Liver (tissue), 3 donors: ENCODE measurements around the gene ABHD16B.
"Not testable (repeated sequence)": the region's sequence is repeated elsewhere in the genome, so short reads cannot be mapped to it uniquely, and the experiment has no call there.

ENCODE experiments used
- FOXA1 ChIP-seq: IDR thresholded peaks from 2 replicates; pipeline ENCODE4 v1.6.1; 2016; ENCODE audit warnings: antibody characterized with exemption
- GABPA ChIP-seq, 2 donors: IDR thresholded peaks in 1 of 2; conservative IDR thresholded peaks in 1 of 2; 2 replicates each; pipeline ENCODE4 v1.6.1; 2016; ENCODE audit warnings: antibody characterized with exemption in 2 of 2, mild to moderate bottlenecking in 1 of 2, moderate library complexity in 1 of 2
- HNF4A ChIP-seq, 2 donors: conservative IDR thresholded peaks; 2 replicates each; pipeline ENCODE4 v1.6.1; 2016; ENCODE audit warnings: antibody characterized with exemption in 2 of 2, mild to moderate bottlenecking in 2 of 2
- HNF4G ChIP-seq: IDR thresholded peaks from 2 replicates; pipeline ENCODE4 v1.6.1; 2016; ENCODE audit warnings: antibody characterized with exemption
- MAX ChIP-seq: IDR thresholded peaks from 2 replicates; pipeline ENCODE4 v1.6.1; 2016; ENCODE audit warnings: antibody characterized with exemption
- NR2F2 ChIP-seq: IDR thresholded peaks from 2 replicates; pipeline ENCODE4 v1.6.1; 2016; ENCODE audit warnings: antibody characterized with exemption
- SP1 ChIP-seq: IDR thresholded peaks from 2 replicates; pipeline ENCODE4 v1.6.1; 2018; ENCODE audit warnings: antibody characterized with exemption, mild to moderate bottlenecking
- TAF1 ChIP-seq: conservative IDR thresholded peaks from 2 replicates; pipeline ENCODE4 v1.6.1; 2016; ENCODE audit warnings: antibody characterized with exemption, mild to moderate bottlenecking
- YY1 ChIP-seq: IDR thresholded peaks from 2 replicates; pipeline ENCODE4 v1.6.1; 2016; ENCODE audit warnings: antibody characterized with exemption, mild to moderate bottlenecking
- TF ChIP-seq, protein P1 (sequence below): fragments of 150-350 bp; IDR thresholded peaks from 2 replicates; pipeline ENCODE4 v1.5.1; 2017; ENCODE audit warnings: improper control_type of control experiment, low read depth, low read length; ENCODE audit not compliant: missing input control
- TF ChIP-seq, protein P2 (sequence below): IDR thresholded peaks from 2 replicates; pipeline ENCODE4 v1.6.1; 2016; ENCODE audit warnings: antibody characterized with exemption, mild to moderate bottlenecking
- donor health status: healthy.
- donor health status: healthy.

- TF ChIP-seq YY1; HNF4A (conservative IDR thresholded peaks at IDR 0.05); NR2F2; GABPA (IDR thresholded peaks at IDR 0.05 in 1 of 2, conservative IDR thresholded peaks at IDR 0.05 in 1 of 2); MAX; TAF1; FOXA1; SP1; HNF4G: not testable (repeated sequence)
- TF ChIP-seq, protein P1, sequence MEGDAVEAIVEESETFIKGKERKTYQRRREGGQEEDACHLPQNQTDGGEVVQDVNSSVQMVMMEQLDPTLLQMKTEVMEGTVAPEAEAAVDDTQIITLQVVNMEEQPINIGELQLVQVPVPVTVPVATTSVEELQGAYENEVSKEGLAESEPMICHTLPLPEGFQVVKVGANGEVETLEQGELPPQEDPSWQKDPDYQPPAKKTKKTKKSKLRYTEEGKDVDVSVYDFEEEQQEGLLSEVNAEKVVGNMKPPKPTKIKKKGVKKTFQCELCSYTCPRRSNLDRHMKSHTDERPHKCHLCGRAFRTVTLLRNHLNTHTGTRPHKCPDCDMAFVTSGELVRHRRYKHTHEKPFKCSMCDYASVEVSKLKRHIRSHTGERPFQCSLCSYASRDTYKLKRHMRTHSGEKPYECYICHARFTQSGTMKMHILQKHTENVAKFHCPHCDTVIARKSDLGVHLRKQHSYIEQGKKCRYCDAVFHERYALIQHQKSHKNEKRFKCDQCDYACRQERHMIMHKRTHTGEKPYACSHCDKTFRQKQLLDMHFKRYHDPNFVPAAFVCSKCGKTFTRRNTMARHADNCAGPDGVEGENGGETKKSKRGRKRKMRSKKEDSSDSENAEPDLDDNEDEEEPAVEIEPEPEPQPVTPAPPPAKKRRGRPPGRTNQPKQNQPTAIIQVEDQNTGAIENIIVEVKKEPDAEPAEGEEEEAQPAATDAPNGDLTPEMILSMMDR: not testable (repeated sequence)
- TF ChIP-seq, protein P2, sequence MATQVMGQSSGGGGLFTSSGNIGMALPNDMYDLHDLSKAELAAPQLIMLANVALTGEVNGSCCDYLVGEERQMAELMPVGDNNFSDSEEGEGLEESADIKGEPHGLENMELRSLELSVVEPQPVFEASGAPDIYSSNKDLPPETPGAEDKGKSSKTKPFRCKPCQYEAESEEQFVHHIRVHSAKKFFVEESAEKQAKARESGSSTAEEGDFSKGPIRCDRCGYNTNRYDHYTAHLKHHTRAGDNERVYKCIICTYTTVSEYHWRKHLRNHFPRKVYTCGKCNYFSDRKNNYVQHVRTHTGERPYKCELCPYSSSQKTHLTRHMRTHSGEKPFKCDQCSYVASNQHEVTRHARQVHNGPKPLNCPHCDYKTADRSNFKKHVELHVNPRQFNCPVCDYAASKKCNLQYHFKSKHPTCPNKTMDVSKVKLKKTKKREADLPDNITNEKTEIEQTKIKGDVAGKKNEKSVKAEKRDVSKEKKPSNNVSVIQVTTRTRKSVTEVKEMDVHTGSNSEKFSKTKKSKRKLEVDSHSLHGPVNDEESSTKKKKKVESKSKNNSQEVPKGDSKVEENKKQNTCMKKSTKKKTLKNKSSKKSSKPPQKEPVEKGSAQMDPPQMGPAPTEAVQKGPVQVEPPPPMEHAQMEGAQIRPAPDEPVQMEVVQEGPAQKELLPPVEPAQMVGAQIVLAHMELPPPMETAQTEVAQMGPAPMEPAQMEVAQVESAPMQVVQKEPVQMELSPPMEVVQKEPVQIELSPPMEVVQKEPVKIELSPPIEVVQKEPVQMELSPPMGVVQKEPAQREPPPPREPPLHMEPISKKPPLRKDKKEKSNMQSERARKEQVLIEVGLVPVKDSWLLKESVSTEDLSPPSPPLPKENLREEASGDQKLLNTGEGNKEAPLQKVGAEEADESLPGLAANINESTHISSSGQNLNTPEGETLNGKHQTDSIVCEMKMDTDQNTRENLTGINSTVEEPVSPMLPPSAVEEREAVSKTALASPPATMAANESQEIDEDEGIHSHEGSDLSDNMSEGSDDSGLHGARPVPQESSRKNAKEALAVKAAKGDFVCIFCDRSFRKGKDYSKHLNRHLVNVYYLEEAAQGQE: not testable (repeated sequence)
These were observed 9.8 kb upstream of the ABHD16B start for GRCh38 chr20:63851548-63851943.
